OCI-LY7 (cell line): ENCODE results near the gene RPL3. TPM values are rescaled to one million over a fixed set of nuclear protein-coding genes. Genes with fewer than 3 reads are reported as not detected.
A peak's percentile ranks its signal among the peaks of the same experiment; 100 is the strongest.

Experiments
- BruUV-seq: library from RNA; stranded (reverse); fragments of 400-500 nt; replicated peaks from 2 replicates; lab custom pipeline; 2021; lab: Mats Ljungman, UMichigan
- CTCF ChIA-PET: fragments of 300-600 bp; sonication (Branson Sonifier 250); formaldehyde crosslinking; loops from one replicate; lab custom pipeline; 2022; ENCODE audit warnings: antibody characterized with exemption; ENCODE audit not compliant: unreplicated experiment; lab: Charles Lee
- POLR2A ChIA-PET: fragments of 300-600 bp; sonication (Branson Sonifier 250); formaldehyde crosslinking; loops from one replicate; lab custom pipeline; 2022; ENCODE audit warnings: antibody characterized with exemption; lab: Charles Lee
- DNase-seq: peaks from one replicate; pipeline ENCODE4 v3.0.0-alpha.2; 2015; ENCODE audit warnings: low spot score
- H2AFZ ChIP-seq: fragments of 200-600 bp; sonication (generic), shearing (Covaris generic); 2 replicates; pipeline ENCODE4 v1.6.1; 2014; ENCODE audit warnings: mild to moderate bottlenecking, antibody characterized with exemption, low read length, moderate library complexity
- H3K27ac ChIP-seq: fragments of 200-600 bp; sonication (generic); 2 replicates; pipeline ENCODE4 v1.5.1; 2014; ENCODE audit warnings: mixed run types, low read depth, mild to moderate bottlenecking, moderate library complexity, low read length, inconsistent platforms; ENCODE audit not compliant: poor library complexity, severe bottlenecking
- H3K36me3 ChIP-seq: fragments of 200-600 bp; sonication (generic); 2 replicates; pipeline ENCODE4 v1.6.1; 2014; ENCODE audit warnings: mild to moderate bottlenecking, antibody characterized with exemption, low read length, moderate library complexity, mixed read lengths; ENCODE audit not compliant: insufficient read depth
- H3K4me1 ChIP-seq: fragments of 200-600 bp; sonication (generic); 2 replicates; pipeline ENCODE4 v1.5.1; 2014; ENCODE audit warnings: mild to moderate bottlenecking, low read length; ENCODE audit not compliant: insufficient read depth, poor library complexity, severe bottlenecking
- H3K4me2 ChIP-seq: fragments of 200-600 bp; sonication (generic); 2 replicates; pipeline ENCODE4 v1.6.1; 2014; ENCODE audit warnings: mild to moderate bottlenecking, low read length
- H3K4me3 ChIP-seq: fragments of 200-600 bp; sonication (generic); 2 replicates; pipeline ENCODE4 v1.5.1; 2014; ENCODE audit warnings: mild to moderate bottlenecking, low read depth, low read length; ENCODE audit not compliant: poor library complexity, severe bottlenecking
- H3K79me2 ChIP-seq: fragments of 200-600 bp; sonication (generic); 2 replicates; pipeline ENCODE4 v1.6.1; 2016; ENCODE audit warnings: low read depth, mild to moderate bottlenecking, low read length, moderate library complexity, mixed read lengths; ENCODE audit not compliant: insufficient read depth
- H3K9me2 ChIP-seq: fragments of 200-600 bp; sonication (generic); 2 replicates; pipeline ENCODE4 v1.6.1; 2016; ENCODE audit warnings: mild to moderate bottlenecking, low read length, mixed read lengths; ENCODE audit not compliant: insufficient read depth
- H3K9me3 ChIP-seq: fragments of 200-600 bp; sonication (generic); 2 replicates; pipeline ENCODE4 v1.6.1; 2014; ENCODE audit warnings: mild to moderate bottlenecking, mixed run types, low read length, mixed read lengths
- H4K20me1 ChIP-seq: fragments of 200-600 bp; sonication (generic); 2 replicates; pipeline ENCODE4 v1.6.1; 2014; ENCODE audit warnings: mild to moderate bottlenecking, antibody characterized with exemption, low read length, moderate library complexity, mixed read lengths; ENCODE audit not compliant: insufficient read depth
- EZH2phosphoT487 ChIP-seq: fragments of 200-600 bp; sonication (generic); IDR thresholded peaks from 2 replicates; pipeline ENCODE4 v1.6.1; 2018; ENCODE audit warnings: low read depth, borderline replicate concordance, mild to moderate bottlenecking, mixed run types, antibody characterized with exemption, low read length, moderate library complexity, mixed read lengths
- intact Hi-C: fragments of 100-400 bp; cut with micrococcal nuclease; formaldehyde crosslinking; loops from one replicate; pipeline ENCODE4 v1.10.0; 2022; ENCODE audit not compliant: unreplicated experiment
- total RNA-seq, 2 experiments: library from RNA; depleted of rRNA in 1 of 2; stranded (reverse); fragments of >200 nt in 1 of 2; shearing (Covaris generic) in 1 of 2; gene quantifications; 2 replicates each; pipeline ENCODE4 v1.2.3, GENCODE V29; 2014 to 2022
- TF ChIP-seq, protein P1 (sequence below): fragments of 200-600 bp; sonication (generic); conservative IDR thresholded peaks from 2 replicates; pipeline ENCODE4 v1.5.1; 2014; ENCODE audit warnings: mild to moderate bottlenecking, antibody characterized with exemption, low read length, moderate library complexity, mixed read lengths

Gene RPL3
- total RNA-seq, 2 experiments from 2014 or later: 2,313 to 2,457 TPM

DNA sequence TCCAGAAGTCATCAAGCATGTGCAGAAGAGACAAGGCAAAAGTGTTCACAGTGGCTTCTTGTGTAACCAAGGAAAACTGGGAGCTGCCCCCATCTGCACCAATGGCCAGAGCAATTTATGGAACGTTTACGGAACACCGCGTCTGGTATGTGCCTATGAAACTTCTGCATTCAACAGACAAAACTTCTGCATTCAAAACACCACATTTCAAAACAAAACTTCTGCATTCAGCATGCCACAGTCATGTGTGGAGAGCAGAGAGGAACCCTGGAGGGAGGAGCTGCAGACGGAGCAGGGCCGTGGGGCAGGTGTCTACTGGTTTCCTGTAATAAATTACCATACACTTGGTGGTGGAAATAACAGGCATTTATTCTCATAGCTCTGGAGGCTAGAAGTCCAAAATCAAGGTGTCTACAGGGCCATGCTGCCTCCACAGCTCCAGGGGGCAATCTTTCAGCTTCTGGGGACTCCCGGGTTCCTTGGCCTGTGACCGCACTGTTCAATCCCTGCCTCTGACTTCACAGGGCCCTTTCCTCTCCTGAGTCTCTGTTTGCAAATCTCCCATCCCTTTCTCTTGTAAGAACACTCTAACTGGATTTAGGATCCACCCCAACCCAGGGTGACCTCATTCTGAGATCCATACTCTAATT is 32.2 kb downstream of the RPL3 start:
- Histone ChIP-seq H3K79me2 (no peaks in the 10 kb centered on the region), H3K36me3 (no peaks in the 10 kb centered on the region), H3K9me3 (no peaks in the 10 kb centered on the region), H3K27ac (no peak overlapping the region), H3K4me3 (no peak overlapping the region), H4K20me1 (no peaks in the 10 kb centered on the region), H3K4me1 (peaks cover 6% of the 10 kb centered on the region), H3K4me2 (no peak overlapping the region), H3K9me2 (no peaks in the 10 kb centered on the region), H2AFZ (no peak overlapping the region)
- CTCF ChIA-PET: no interaction called here
- intact Hi-C loops: no loop called here
- BruUV-seq: no TSS peak
- DNase-seq: peak; percentile 22
- no peak for TF ChIP-seq EZH2phosphoT487
- TF ChIP-seq, protein P1, sequence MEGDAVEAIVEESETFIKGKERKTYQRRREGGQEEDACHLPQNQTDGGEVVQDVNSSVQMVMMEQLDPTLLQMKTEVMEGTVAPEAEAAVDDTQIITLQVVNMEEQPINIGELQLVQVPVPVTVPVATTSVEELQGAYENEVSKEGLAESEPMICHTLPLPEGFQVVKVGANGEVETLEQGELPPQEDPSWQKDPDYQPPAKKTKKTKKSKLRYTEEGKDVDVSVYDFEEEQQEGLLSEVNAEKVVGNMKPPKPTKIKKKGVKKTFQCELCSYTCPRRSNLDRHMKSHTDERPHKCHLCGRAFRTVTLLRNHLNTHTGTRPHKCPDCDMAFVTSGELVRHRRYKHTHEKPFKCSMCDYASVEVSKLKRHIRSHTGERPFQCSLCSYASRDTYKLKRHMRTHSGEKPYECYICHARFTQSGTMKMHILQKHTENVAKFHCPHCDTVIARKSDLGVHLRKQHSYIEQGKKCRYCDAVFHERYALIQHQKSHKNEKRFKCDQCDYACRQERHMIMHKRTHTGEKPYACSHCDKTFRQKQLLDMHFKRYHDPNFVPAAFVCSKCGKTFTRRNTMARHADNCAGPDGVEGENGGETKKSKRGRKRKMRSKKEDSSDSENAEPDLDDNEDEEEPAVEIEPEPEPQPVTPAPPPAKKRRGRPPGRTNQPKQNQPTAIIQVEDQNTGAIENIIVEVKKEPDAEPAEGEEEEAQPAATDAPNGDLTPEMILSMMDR: peak; percentile 44; the same call in 1 of the 2 replicates
- POLR2A ChIA-PET: no interaction called here

DNA sequence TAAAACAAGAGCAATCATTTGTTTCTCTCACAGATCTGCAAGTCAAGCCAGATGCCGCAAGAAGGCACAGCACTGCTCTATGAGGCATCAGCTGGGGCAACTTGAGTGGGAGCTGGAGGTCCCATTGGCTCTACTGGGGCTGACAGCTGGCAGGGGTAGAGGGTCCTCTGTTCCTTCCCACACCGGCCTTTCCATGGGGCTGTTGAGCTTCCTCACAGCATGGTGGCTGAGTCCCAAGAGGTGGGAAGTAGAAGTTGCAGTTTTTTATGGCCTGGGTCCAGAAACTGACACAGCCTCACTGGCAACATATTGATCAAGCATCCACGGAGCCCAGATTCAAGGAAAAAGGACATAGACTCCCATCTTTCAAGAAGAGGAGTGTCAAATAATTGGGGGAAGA is 34.4 kb downstream of the RPL3 start:
- no peaks in the 10 kb centered on the region for H3K9me2 ChIP-seq
- H3K36me3 ChIP-seq: no peaks in the 10 kb centered on the region
- intact Hi-C loops: no loop called here
- peaks cover 6% of the 10 kb centered on the region for H3K4me1 ChIP-seq
- no peaks in the 10 kb centered on the region for H3K9me3 ChIP-seq
- BruUV-seq: no TSS peak
- no peak overlapping the region for H3K4me2 ChIP-seq
- no peaks in the 10 kb centered on the region for H3K79me2 ChIP-seq
- H2AFZ ChIP-seq: no peak overlapping the region
- no peak overlapping the region for H3K27ac ChIP-seq
- POLR2A ChIA-PET: no interaction called here
- H3K4me3 ChIP-seq: no peak overlapping the region
- no peaks in the 10 kb centered on the region for H4K20me1 ChIP-seq
- TF ChIP-seq EZH2phosphoT487: no peak
- TF ChIP-seq, protein P1: no peak
- DNase-seq: no peak
- CTCF ChIA-PET: no interaction called here
